ENCODE measurements around the gene SBNO2.
A peak's percentile ranks its signal among the peaks of the same experiment; 100 is the strongest.
"Not testable (repeated sequence)": the region's sequence is repeated elsewhere in the genome, so short reads cannot be mapped to it uniquely, and the experiment has no call there.

SBNO2 gene

DNA sequence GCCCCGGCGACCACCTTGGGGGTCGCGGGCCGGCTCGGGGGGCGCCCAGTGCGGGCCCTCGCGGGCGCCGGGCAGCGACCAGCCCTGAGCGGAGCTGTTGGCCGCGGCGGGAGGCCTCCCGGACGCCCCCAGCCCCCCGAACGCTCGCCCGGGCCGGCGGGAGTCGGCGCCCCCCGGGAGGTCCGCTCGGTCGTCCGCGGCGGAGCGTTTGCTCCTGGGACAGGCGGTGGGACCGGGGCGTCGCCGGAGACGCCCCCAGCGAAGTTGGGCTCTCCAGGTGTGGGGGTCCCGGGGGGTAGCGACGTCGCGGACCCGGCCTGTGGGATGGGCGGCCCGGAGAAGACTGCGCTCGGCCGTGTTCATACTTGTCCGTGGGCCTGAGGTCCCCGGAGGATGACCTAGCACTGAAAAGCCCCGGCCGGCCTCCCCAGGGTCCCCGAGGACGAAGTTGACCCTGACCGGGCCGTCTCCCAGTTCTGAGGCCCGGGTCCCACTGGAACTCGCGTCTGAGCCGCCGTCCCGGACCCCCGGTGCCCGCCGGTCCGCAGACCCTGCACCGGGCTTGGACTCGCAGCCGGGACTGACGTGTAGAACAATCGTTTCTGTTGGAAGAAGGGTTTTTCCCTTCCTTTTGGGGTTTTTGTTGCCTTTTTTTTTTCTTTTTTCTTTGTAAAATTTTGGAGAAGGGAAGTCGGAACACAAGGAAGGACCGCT lies 32.2 kb upstream of the SBNO2 start:
- no peak for DNase-seq

GRCh38 chr19:1205114-1206099 lies 31.3 kb upstream of the SBNO2 start, which contains the start of gene STK11:
TSS of gene STK11 (plus strand) at chr19:1205778. CDS start at chr19:1206914, 1,136 bp downstream.
- DNase-seq, result peak; percentile 99

DNA sequence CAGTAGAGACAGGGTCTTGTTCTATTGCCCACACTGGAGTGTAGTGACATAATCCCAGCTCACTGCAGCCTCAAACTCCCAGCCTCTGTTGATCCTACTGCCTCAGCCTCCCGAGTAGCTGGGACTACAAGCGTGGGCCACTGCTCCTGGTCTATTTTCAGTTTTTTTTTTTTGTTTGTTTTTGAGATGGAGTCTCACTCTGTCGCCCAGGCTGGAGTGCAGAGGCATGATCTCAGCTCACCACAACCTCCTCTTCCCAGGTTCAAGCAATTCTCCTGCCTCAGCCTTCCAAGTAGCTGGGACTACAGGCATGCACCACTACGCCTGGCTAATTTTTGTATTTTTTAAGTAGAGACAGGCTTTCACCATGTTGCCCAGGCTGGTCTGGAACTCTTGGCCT lies 26.5 kb upstream of the SBNO2 start:
- DNase-seq, result not testable (repeated sequence)

GRCh38 chr19:1199531-1199930 lies 25.5 kb upstream of the SBNO2 start:
- no peak for DNase-seq

DNA sequence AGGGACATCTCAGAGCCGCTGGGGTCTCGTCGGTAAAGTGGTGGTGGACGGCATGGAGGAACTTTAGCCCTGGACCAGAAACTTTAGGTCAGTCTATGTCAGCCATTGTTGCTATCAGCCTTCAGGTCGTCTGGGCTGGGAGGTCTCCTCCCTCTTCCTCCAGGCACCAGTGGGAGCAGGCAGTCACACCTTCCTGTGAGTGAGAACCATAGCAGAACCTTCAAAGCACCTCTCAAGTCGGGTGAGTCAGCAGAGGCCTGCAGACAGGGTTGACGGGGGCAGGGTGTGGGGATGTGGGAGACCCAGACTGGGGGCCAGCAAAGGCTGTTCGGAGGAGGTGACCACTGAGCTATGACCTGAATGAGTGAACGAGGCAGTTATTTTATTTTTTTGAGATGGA lies 15.4 kb upstream of the SBNO2 start:
- DNase-seq, result peak; percentile 37

DNA sequence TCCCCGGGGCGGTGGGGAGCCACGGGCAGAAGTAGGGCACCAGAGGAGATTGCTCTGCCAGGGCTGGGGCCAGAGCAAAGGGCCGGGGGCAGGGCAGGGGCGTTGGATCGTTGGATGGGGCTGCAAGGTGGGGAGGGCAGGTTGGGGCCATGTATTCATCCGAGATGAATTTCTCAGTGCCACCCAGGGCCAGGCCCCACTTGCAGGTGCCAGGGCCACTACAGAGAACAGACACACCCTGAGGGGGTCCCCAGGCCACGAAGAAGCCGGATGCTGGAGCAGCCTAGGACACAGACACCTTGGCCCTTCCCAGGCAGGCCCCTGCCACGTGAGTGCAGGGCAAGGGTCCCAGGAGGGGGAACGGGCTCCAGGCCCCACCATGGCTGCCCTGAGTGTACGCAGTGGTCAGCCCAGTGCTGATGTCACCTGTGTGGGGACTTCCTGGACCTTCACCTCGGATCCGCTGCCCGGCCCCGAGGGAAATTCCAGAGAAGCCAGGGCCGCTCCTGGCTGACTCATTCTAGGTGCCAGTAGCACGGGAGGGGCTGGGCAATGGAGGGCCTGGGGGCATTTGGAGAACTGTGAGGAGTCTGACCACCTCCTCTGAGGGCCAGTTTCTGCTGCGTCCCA lies 9.6 kb upstream of the SBNO2 start:
- no peak for DNase-seq

DNA sequence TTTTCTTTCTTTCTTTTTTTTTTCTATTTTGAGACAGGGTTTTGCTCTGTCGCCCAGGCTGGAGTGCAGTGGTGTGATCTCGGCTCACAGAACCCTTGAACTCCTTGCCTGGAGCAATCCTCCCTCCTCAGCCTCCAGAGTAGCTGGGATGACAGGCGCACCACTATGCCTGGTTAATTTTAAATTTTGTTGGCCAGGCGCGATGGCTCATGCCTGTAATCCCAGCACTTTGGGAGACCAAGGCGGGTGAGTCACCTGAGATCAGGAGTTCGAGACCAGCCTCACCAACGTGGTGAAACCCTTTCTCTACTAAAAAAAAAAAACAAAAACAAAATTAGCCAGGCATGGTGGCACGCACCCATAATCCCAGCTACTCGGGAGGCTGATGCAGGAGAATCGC lies 8.7 kb upstream of the SBNO2 start:
- DNase-seq, result no peak

- no peak for DNase-seq
Measured at GRCh38 chr19:1182068-1182467, 8.0 kb upstream of the SBNO2 start.

- DNase-seq, result no peak
Measured at GRCh38 chr19:1181606-1182005, 7.5 kb upstream of the SBNO2 start.

DNA sequence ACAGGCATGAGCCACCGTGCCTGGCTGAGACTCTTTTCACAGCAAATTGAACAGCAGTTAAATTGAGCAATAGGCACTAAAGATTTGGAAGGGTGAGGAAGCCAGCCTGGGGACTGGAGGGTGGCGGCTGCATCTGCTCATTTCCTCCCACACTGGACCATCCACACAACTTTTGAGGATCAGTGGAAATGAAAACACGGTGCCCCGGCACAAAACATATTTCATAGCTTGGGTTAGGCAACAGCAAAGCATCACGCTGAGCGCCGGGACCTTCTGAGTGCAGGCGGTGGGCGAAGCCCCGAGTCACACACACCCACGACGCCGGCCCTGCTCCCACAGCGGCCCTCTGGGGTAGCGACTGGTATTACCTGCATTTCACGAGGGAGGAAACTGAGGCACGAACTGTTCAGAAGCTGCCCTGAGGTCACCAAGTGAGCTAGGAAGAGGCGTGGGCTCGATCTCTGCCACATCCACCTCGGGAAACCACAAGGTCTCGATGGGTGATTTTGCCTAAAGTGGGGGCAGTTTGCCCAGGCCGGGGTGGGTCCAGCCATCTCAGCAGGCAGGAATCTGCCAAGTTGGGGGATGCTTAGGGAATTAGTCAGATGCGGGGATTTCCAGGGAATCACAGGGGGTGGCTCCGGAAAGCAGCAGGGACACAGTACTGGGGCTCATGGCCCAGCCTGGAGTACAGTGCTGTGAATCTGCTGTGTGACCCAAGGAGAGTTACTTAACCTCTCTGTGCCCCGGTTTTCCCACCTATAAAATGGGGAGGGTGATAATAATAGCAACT lies 3.5 kb upstream of the SBNO2 start:
- no peak for DNase-seq

DNA sequence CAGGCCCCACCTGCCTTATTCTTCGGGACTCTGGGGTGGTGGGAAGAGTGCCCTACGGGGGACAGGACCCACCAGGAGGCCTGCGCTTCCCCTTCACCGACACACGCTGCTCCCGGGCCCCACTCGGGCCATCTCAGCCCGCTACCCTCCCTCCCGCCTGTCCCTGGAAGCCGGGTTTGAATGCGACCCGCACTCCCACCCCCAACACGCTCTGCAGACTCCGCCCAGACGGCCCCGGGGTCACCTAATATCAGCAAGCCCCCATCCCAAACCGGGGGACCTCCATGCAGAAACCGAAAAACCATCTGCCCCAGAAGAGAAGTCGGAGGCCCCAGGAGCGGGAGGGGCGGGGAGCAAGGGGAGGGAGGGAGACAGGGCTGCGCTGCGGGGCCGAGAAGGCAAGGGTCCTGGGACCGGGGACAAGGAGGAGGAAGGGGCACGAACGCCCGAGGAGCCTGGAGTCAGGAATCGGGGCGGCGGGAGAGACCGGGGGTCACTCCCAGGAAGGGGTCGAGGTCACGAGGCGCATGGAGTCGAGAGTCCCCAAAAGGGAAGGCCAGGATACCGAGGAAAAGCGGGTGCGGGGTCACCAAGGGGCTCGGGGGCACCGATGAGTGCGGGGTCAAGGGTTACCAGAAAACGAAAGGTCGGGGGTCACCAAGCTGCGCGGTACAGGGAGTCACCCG lies 766 bp downstream of the SBNO2 start:
- DNase-seq, result no peak

- DNase-seq, result no peak
Measured at GRCh38 chr19:1172353-1173158, 1.5 kb downstream of the SBNO2 start.

GRCh38 chr19:1171755-1172352 lies 2.2 kb downstream of the SBNO2 start:
- DNase-seq, result no peak

- no peak for DNase-seq
Measured at GRCh38 chr19:1170938-1171754, 2.9 kb downstream of the SBNO2 start.

DNA sequence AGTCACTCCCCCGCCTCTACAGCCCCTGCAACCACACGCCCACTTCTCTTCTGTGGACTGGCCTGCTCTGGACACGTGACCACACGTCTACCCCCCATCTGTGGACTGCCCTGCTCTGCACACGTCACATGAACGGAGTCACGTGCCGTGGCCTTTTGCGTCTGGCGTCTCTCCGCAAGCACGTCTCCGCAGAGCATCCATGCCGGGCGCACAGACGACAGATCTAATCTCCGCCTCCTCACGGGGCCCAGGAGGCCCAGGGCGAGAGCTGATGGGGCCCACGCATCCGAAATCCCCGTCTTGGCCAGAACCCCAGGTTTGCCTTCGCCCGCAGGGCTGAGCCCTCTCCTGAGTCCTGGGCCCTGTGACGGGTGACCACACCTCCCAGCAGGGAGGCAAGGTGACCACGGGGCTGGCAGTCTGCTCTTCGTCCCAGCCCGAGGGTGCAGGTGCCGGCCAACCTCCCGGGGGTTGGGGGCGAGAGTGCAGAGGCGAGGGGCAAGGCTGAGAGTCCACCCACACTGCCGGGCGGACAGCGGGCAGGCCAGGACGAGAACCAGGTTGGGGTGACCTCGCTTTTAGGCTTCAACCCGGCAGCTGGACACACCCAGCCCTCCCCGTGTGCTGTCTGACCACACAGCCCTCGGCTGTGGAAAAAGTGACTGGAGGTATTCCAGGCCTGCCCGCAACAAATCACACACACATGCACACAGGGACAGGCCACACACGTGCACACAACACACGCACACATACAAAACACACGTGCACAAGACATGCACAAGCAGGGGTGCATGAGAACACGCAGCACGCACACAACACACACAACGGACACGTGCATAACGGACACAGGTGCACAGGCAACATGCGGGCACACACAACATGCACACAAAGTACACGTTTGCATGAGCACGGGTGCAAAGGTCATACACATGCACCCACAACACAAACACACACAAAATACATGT lies 3.9 kb downstream of the SBNO2 start:
- DNase-seq, result no peak

DNA sequence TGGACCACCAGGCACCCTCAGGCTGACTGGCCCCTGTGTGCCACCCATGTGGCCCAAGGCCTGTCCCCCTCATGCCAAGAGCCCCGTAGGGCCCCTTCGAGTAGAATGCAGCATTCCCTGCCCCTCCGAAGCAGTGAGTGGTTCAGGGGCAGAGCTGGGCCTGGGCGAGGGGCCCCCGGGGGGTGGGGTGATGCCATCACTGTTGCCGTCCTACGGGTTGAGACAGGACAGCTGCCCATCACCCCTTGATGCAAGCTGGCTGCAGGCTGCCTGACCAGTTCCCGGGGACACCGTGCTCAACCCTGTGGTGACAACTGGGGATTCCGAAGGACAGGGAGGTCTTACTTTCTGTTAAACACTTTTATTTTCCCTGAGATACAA lies 4.7 kb downstream of the SBNO2 start:
- DNase-seq, result no peak

- no peak for DNase-seq
Measured at GRCh38 chr19:1168572-1169410, 5.3 kb downstream of the SBNO2 start.
